Right renal cortex interstitium (tissue), 3 donors: ENCODE measurements around the gene NDUFS4. TPM values are rescaled to one million over a fixed set of nuclear protein-coding genes. Genes with fewer than 3 reads are reported as not detected.
"Not testable (repeated sequence)": the region's sequence is repeated elsewhere in the genome, so short reads cannot be mapped to it uniquely, and the experiment has no call there.

Source experiments
- DNase-seq, 3 donors: peaks; one replicate each; pipeline ENCODE4 v3.0.0-alpha.2; 2013; ENCODE audit warnings: low read depth in 3 of 3, low spot score in 2 of 3
- polyA plus RNA-seq, 3 donors: library from polyadenylated mRNA; unstranded; fragments of 120-200 nt; gene quantifications; one replicate each; pipeline ENCODE4 v1.2.1, GENCODE V29; 2013; ENCODE audit not compliant: insufficient read length in 3 of 3

The NDUFS4 gene
- 100 to 1,000 TPM; 151 to 163 (median 156) TPM for polyA plus RNA-seq

DNA sequence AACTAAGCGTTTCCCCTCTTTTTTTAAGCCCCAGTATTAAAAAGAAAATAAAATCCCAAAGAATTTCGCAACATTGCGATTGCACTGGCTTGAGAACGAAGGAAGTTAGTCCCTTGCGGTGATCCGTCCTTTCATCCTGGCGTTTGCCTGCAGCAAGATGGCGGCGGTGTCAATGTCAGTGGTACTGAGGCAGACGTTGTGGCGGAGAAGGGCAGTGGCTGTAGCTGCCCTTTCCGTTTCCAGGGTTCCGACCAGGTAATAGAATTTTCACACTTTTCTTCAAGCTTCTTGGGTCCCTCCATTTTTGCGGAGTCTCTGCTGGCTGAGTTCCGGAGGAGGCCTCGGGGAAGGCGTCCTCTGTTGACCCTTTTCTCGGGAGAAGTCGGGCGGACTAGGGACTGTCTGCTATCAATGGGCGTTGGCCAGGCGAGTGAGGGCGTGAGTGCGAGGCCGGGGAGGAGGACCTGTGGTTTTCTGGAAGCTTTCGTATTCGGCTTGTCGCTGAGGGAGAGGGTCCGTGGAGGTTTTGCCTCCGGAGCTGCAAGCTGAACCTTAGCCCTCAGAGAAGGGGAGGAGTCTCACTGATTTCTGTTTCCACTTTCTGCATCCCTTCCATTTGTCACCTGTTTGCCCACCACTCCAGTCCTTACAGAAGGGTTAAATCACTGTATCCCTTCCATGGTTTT, at the start of gene NDUFS4:
Gene NDUFS4, plus strand, starts transcription at position 134 of the 686 bp plus-strand sequence. Its CDS starts 24 bp downstream, at position 158.
- peak; percentile 68 to 91 (median 85) for DNase-seq

DNA sequence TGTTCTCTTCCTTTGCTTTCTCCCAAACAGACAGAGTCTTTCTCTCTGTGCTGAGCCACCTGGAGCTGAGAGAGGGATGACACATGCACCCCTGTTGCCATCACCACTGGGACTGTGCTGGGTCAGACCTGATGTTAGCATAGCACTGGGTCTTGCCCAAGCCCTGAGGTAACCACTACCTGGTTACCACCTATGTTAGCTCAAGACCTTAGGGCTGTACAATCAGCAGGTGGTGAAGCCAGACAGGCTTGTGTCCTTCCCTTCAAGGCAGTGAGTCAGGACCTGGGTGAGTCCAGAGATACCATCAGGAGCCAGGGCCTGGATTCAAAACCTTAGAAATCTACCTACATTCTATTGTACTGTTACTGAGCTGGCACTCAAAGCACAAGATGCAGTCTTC, 47.9 kb upstream of the NDUFS4 start:
- no peak for DNase-seq

DNA sequence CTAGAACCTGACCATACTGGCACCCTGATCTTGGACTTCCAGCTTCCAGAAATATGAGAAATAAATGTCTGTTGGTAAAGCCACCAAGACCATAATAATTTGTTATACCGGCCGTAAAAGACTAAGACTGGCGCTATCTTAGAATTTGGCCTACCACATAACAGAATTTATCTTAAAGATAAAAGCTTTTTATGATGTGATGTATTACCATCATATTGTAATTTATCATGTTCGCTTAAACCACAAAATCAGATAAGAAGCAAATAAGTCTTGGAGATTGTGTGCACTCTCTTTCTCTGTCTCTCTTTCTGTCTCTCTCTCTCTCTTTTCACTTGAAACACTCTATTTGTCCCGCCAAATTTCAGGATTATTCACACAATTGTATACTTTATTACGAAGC, 44.5 kb upstream of the NDUFS4 start:
- DNase-seq = no peak

DNA sequence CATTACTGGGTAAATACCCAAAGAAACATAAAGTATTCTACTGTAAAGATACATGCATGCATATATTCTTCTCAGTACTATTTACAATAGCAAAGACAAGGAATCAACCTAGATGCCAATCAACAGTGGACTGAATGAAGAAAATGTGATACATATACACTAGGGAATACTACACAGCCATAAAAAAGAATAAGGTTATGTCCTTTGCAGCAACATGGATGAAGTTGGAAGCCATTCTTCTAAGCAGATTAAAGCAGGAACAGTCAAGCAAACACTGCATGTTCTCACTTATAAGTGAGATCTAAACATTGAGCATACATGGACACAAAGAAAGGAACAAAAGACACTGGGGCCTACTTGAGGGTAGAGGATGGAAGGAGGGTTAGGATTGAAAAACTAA, 39.6 kb upstream of the NDUFS4 start:
- DNase-seq = no peak

DNA sequence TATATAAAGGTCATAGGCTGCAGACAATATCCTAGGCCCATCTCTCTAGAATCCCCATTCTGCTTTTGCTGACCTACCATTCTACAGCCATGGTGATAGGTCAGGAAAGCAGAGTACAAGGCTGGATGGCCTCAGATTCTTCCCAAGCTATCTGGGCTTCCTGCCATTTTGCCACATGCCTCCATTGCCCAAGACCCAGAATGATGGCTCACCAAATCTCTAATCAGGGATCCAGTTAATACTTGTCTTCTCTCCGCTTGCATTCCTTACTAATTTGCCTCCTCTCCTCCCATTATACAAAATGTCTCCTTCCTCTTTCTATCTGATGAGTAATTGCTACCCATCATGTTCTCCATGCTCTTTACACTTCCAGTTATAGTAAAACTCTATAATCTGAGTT, 22.7 kb upstream of the NDUFS4 start:
- DNase-seq = no peak

DNA sequence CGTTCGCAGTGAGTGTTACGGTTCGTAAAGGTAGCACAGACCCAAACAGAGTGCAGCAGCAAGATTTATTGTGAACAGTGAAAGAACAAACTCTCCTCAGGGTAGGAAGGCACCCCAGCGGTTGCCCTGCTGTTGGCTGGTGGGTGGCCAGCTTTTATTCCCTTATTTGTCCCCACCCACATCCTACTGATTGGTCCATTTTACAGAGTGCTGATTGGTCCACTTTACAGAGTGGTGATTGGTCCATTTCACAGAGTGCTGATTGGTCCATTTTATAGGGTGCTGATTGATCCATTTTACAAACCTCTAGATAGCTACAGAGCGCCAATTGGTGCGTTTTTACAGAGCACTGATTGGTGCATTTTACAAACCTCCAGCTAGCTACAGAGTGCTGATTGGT, 19.7 kb upstream of the NDUFS4 start:
- not testable (repeated sequence) for DNase-seq

DNA sequence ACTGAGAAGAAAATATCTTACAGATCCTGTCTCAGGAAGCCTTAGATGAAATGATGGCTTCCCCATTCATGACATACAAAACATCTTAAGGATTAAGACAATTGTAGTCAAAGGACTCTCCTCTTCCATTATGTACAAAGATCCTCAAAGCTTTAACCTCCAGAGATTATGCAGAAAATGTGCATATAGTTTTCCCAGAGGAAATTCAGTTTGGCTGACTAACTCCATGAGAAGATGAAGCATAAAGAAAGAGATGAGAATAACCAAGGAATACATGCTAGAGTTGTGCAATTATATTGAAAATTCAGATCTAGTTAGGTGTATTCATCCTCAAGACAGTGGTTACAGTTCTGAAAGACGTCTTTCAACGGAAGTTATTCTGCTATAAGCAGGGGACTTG, 18.6 kb upstream of the NDUFS4 start:
- DNase-seq = no peak

DNA sequence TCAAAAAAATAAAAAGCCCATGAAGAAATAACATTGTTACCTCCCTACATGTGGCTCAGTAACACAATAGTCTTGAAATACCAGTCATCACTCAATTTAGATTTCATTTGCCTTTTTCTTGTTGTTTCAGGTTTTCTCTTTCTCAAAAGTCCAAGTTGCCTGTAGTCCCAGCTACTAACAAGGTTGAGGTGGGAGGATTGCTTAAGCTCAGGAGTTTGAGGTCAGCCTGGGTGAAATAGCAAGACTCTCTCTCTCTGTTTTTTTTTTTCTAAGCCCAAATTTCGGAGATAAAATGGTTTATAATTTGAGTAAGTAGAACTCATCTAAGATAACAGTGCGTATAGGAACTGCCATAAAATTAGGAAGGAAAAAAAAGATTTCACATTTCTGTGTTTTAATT, 17.5 kb upstream of the NDUFS4 start:
- no peak for DNase-seq

DNA sequence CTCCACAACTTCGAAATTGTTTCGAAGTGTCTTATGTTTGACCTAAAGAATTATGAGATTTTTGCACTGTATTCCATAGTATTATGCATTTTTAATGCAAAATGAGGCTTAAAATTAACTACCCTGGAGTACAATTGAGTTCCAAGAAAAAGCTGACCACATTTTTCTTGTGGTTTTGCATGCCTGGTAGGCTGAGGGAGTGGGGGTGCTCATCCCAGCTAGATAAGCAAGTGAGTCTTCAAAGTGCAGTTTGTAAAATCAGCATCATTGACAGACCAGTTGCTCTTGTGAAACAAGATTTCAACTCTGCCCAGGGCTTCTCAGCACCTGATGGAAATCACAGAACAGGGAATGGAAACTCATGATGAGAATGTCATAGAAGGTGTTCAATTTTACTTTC, 17.0 kb upstream of the NDUFS4 start:
- DNase-seq = no peak

DNA sequence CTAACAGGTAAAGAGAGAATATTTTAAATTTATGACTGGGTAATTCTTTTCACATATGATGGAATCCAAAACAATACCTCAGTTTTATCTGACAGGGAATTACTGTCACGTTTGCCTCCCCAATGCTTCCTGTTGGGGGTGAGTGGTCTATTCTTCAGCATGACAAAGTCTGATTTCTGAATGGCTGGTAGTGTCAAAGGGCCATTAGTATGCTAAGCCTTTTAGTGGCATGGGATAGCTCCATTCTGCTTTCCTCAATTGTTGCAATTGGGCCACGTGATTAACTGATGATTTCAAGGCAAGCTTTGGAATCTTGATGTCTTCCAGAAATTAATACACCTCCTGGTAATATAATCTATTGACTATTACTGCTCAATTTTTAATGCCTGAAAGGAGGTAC, 14.7 kb upstream of the NDUFS4 start:
- no peak for DNase-seq

DNA sequence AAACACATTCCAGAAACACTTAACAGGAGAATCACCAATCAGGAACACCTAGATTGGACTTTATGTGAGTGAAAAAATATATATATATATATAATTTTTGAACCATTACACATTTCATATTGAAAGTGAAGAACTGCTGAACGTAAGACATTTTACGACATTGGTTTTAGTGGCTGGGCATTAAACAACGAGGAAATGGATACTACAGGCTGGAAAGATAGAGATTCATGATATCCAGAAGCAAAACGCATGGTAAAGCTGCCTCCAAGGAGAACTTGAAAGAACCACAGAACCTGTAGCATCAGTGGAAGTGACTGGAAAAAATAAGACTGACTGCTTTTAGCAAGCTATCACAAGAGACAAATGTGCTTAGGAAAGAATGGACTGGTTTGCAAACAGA, 13.2 kb upstream of the NDUFS4 start:
- DNase-seq = no peak

DNA sequence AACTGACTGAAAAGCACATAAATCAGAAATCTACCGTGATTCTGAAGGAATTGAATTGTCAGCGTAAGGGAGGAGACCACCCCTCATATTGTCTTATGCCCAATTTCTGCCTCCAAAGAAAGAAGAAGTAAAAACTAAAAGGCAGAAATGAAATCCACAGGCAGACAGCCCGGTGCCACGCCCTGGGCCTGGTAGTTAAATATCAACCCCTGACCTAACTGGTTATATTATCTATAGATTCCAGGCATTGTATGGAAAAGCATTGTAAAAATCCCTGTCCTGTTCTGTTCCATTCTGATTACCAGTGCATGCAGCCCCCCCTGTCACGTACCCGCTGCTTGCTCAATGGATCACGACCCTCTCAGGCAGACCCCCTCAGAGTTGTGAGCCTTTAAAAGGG, 11.9 kb upstream of the NDUFS4 start:
- not testable (repeated sequence) for DNase-seq

DNA sequence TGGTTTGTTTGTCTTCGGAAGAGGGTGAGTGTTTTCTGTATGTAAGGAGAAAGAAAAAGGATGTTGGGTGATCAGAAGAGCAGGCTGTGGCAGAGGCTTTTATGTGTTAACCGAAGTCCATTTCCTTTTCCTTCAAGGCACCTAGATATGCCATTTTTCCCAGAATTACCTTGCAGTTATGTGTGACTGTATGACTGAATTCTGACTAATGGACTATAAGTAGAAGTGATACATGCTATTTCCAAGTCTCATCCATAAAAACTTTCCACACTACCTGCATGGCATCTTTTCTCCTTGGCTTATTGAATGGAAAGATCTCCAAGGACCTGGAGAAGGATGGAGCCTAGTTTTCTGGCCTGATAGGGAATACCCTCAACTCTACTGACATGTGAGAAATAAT, 10.6 kb upstream of the NDUFS4 start:
- no peak for DNase-seq

DNA sequence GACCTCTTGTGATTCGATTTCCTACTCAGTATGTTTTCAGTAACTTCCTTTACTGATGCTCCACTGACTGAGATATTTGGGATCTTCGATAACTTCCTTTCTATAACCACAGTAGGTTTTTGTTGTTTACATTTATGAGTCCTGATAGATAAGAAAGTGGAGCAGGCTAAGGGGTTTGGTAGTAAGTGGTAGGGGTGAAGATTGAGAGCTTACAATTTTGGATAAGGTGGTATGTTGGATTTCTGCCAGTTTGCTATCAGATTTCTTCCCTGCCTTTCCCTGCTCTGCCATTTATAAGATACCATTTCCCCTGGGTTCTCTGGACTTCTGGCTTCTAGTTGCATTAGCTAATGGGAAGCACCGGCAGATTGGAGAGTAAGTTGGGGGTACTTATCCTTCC, 7.9 kb upstream of the NDUFS4 start:
- no peak for DNase-seq

DNA sequence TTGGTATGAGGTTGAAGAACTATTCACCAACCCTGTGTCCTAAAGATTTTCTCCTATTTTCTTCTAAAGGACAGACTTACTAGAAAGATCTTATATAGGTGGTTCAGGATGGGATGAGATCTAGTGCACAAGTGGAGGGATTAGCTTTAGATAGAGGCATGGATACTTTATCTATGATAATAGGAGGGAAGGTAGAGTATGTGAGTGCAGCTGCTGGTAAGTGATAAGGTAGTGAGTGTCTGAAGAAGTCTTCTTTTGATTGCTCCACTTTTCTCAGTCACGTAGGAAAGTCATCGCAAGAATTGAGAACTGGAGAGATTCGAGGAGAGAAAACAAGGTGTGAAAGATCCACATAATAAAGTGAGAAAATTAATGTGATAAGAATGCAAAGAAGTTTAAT, 6.0 kb upstream of the NDUFS4 start:
- no peak for DNase-seq

DNA sequence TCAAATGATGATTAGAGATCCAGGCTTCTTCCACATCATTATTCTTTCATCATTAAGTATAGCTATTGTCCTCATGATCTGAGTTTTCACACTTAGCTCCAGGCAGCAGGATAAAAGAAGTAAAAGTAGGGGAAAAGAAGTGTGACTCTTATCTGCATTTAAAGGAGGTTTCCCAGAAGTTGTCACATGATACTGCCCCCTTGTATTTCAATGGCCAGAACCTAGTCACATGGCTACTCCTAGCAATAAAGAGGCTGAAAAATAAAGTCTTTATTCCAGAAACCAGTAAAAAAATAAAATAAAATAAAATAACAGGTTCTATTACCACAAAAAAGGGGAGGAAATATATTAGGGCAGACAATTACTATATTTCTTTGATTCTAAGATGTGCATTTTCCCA, 5.3 kb upstream of the NDUFS4 start:
- no peak for DNase-seq

DNA sequence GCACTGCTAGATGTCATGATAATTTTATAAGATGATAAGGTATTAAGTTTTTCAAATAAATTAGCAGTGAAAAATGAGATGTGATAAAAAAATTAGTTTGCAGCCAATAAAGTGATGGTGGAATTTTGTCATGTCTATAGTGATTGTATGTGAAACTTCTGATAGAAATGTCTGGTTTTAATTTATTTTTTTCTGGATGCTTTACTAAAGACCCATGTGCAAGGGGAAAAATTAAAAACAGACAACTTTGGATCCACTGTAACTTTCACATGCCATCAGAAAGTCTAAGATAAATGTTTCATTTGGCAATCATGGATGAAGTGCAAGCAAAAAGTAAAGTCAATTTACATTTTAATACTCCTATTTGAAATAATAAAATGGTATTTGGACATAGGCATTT, 4.4 kb upstream of the NDUFS4 start:
- no peak for DNase-seq

DNA sequence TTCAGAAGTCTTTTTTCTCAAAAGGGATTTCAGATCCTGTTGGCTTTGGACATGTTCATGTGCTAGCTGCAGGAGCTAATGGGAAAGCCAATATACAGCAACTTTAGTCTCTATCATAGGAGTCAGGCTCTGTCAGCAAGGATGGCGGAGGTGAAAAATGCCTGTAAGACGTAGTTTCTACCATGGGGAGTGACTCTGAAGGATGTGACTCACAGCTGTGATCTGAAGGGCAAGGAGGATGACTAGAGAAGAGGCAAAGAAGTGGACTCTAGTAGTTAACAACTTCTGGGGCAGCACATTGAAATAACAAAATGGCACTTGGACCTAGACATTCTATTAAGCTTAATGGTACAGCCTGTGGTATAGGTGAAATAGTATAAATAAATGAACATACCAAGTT, 3.1 kb upstream of the NDUFS4 start:
- DNase-seq = no peak

DNA sequence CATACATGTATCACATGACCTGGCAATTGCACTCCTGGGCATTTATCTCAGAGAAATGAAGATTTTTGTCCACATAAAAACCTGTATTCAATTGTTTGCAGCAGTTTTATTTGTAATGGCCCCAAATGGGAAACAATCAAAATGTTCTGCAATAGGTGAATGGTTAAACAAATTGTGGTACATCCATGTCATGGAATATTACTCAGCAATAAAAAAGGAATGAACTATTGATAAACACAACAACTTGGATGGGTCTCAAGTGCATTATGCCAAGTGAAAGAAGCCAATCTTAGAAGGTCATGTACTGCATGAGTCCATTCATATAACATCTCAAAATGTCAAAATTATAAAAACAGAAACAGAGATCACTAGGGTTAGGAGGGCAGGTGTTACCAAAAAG, 1.5 kb upstream of the NDUFS4 start:
- DNase-seq = no peak

DNA sequence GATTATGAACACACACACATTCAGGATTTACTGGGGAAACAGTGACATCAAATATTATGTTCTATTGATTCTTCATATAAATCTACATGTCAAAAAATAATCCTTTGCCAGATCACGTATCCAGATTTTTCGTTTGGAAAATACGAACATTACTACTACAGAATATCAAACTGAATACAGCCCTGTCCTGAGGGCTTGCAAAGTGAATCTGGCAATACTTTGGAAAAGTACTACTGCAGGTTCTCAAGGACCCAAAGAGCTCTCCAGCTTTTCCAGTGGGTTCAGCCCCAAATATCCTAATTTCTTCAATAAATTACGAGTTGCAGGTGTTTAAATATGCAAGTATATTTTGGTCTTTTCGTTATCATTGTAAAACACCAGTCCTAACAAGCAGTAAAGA, 411 bp upstream of the NDUFS4 start:
- no peak for DNase-seq

DNA sequence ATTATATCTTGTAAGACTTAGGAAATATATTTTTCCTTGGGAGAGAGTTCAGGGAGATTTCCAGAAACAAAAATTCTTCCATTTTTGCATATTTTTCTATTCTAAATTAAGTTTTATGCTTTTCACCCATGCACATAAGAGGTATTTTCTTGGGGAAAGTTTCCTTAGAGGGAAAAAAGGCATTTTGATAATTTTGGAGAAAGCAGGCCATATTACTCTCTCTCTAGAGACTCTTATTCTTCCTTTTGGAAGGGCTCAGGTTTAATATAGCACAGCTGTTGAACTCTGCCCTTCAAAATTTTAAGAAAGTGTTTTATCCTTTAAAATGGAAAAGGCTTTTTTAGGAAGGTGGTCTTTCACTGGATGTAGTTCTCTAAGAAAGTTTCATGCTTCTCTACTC, 8.0 kb downstream of the NDUFS4 start:
- DNase-seq = no peak

DNA sequence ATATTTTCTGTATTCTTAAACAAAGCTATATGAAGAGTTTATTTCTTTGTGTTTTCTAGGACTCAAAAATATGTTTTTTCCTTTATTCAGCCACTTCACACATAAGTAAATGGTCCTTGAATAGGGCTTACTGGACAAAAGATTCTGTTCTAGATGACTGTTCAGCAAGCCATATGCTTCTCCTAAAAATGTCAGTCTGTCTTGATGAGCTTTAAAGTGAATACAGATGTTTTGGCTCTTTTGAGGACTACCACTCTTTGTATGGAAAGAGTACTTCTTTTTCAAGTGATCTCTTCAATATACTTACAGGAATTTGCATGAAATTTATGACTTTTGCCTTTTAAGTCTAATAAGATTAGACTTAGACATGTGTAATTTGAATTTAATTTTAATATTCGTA, 8.4 kb downstream of the NDUFS4 start:
- DNase-seq = no peak

DNA sequence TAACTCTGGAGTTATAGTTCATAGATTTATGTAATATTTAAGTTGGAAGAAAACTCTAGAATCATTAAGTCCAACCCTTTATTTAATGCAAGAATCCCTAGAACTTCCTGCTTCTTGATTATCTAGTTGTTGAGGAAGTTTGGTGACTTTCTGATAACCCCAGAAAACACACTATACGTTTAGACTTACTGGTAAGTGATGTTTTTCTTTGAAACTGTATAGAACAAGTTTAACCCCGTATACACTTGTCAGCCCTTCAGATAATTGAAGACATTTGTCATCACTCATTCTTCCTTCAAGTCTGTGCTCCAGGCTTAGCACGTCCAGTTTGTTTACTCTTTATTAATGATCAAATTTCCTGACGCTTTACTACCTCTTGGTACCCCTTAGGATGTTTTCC, 9.0 kb downstream of the NDUFS4 start:
- DNase-seq = no peak
